Astrocyte of the spinal cord (primary cell): Measurements from ENCODE around the gene FOXO3.

Source experiments
- DNase-seq: peaks from one replicate; pipeline ENCODE4 v3.0.0; 2011; ENCODE audit warnings: low read depth, low spot score
- H3K4me3 ChIP-seq: 2 replicates; pipeline ENCODE4 v1.5.1; 2011; ENCODE audit warnings: low read depth, mild to moderate bottlenecking, low read length, moderate library complexity
- in situ Hi-C: cut with HindIII; loops from 2 replicates; pipeline ENCODE4 v1.10.0; 2017; ENCODE audit warnings: low sequenced_read_pairs
- TF ChIP-seq, protein P1 (sequence below): IDR thresholded peaks from 2 replicates; pipeline ENCODE4 v1.5.1; 2012; ENCODE audit warnings: low read depth, mild to moderate bottlenecking, low read length, inconsistent platforms

The FOXO3 gene

DNA sequence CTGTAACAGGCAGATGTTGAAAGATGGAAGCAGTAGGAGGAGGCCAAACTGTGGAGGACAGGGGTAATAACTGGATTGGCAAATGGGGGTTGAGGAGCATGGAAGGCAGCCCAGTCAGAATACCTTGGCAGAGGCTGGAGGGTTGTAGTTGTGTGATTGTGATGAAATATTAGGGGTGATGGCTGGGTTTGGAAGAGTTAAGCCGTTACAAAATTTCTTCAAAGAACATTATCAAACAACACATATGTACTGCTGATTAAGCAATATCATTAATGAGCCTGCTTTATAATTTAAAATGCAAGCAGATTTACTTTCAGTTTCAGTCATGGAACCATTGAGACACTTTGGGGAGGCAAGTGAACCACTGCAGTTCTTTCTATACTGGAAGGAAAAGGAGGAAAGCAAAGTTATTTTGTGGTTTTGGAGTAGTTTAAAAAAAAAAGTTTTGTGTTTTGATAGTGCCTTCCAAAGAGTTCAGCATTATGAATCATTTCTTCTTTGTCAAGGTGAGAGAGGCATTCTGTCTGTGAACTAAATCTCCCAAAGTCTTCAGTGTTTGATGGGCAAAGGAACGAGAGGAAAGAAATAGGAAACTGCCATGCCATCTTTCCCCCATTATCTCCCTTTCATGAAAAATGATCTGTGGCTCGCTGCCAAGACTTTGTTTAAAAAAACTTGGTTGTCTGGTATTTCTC is 20.7 kb downstream of the FOXO3 start:
- in situ Hi-C loops, result no loop called here
- H3K4me3 ChIP-seq, result peak overlapping the region; percentile 3
- TF ChIP-seq, protein P1, sequence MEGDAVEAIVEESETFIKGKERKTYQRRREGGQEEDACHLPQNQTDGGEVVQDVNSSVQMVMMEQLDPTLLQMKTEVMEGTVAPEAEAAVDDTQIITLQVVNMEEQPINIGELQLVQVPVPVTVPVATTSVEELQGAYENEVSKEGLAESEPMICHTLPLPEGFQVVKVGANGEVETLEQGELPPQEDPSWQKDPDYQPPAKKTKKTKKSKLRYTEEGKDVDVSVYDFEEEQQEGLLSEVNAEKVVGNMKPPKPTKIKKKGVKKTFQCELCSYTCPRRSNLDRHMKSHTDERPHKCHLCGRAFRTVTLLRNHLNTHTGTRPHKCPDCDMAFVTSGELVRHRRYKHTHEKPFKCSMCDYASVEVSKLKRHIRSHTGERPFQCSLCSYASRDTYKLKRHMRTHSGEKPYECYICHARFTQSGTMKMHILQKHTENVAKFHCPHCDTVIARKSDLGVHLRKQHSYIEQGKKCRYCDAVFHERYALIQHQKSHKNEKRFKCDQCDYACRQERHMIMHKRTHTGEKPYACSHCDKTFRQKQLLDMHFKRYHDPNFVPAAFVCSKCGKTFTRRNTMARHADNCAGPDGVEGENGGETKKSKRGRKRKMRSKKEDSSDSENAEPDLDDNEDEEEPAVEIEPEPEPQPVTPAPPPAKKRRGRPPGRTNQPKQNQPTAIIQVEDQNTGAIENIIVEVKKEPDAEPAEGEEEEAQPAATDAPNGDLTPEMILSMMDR, result no peak
- DNase-seq, result peak; percentile 88

DNA sequence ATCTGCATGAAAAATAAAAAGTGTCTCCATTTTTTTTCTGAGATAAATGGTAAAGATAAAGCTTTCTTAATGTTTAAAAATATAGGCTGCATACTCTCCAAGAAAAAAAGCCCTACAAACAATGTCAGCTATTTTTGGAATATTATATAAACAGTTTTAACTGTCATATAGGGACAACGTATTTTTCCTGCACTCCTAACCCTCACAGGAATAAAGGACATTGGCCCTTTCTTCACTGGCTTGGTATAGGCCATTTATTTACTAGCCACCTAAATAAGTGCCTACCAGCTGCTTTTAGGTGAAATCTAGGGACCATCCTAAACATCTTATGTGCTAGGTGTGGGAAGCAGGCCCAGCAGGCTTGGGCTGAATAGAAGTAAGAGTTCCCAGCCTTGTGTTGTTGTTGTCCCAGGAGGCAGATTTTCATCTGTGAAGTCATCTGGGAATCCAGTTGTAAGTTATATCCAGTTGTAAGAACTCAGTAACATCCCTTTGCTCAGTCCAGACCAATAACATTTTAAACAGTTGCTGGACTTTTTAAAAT is 21.3 kb downstream of the FOXO3 start:
- in situ Hi-C loops, result no loop called here
- H3K4me3 ChIP-seq, result no peak overlapping the region
- peak; percentile 39 for DNase-seq
- TF ChIP-seq, protein P1, result no peak

DNA sequence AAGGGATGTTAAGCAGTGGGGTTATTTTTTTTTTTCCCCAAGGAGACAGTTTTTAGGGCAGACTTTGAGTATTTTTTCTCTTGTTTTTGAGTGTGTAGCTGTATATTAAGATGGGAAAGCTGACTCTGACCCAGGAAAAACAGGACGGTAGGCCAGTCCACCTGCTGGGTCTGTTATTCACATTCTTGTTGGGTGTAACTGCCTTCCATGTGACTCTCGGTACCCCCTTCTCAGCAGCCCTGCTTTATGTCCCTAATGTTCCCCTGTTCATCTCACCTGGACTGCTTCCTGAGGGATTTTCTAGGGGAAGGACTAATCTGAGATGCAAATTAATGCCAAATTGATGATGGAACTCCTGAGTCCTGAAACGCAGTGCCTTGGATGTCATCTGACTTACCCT is 21.9 kb downstream of the FOXO3 start:
- H3K4me3 ChIP-seq, result no peak overlapping the region
- TF ChIP-seq, protein P1, result no peak
- in situ Hi-C loops, result no loop called here
- DNase-seq, result no peak

DNA sequence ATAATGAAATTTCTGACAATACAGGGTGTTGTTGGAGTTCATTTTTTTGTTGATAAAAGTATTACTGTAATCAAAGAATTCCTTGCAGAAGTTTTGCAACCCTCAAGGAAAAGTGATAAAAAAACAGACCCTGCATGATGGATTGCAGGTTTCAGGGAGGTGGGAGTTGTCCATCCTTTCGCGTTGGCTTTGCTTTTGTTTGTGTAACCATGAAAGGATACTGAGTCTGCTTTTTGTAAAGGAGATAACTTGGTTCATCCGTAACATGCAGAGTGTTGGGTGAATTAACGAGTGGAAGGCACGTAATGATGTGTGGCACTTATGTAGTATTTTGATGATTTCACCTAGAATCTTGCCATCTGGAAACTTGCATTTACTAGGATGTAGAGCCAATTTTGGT is 23.6 kb downstream of the FOXO3 start:
- H3K4me3 ChIP-seq, result no peak overlapping the region
- TF ChIP-seq, protein P1, result no peak
- in situ Hi-C loops, result no loop called here
- no peak for DNase-seq

DNA sequence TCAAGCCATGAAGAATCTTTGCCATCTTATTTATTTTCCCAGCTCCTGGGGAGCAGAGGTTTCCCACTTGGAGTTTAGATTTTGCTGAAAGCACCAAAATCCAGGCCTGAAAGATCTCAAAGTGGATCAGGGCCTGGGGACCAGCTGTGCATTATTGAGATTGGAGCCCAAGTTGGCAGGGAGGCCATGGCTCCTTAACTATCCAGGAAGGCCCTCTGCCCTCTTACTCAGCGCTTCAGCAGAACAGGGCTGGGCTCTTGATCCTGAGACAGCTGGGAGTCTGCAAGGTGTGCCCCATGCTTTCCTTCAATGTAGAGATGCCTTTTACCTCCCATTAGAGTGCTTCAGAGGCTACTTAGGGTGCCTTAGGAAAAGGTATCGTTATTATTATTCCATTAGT is 24.6 kb downstream of the FOXO3 start:
- TF ChIP-seq, protein P1, result no peak
- in situ Hi-C loops, result no loop called here
- H3K4me3 ChIP-seq, result no peak overlapping the region
- DNase-seq, result no peak

DNA sequence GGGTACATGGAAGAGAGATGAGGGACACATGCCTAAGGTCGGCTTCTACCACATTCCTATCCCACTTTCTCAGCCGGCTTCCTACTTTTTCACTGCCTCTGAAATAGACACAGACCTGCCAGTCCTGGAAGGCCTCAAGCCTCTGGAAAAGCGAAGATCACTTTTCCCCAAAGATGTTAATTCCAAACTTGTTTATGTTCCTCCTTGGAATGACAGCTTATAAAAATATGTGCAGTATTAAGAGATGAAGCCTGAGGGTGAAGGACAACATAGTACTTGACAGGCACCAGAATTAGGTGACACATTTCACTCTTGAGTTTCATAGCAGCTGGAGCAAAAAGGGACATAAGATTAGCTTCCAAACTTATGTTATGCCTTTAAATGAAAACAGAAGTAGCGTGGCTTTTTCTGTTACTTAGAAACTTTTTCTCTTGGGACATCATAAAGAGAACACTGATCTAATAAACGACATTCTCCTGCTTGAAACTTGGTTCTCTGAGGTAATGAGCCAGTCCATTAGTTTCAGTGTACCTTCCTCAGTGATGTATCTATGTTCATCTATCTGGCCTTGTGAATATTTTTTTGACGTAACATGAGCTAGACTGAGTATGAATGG is 25.3 kb downstream of the FOXO3 start:
- TF ChIP-seq, protein P1, result no peak
- DNase-seq, result no peak
- in situ Hi-C loops, result no loop called here
- no peak overlapping the region for H3K4me3 ChIP-seq
